ENCODE measurements around the gene PAPSS2.

The PAPSS2 gene

DNA sequence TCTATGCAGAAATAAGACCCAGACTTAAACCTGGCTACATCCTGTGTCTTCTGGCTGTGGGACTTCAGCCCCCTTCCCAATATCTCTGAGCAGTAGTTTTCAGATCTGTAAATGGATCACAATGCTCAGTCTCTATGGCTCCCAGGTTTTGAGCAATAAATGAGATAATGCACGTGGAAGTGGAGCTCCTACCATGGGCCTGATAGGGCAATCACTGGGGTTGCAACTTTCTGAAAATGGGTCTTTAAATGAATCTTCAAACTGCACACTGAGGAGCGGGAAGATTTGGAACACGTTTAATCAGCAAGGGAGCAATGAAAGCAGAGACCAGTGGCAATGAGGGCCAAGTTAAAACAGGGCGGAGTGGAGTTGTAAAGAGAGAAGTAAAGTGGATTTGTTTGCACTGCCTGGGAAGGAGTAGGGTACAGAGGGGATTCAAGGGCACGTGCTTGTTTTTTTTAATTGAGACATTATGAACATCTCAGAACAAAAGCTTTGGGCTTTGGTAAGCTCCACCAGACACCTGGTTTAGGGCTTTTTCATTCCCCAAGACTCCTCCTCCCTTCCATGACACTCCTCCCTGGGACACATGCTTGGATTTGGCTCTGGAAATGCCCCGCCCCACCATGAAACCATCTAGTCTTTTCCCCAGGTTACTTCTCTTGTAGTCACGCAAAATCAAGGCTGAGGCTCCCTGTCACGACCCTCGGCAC, 42.7 kb downstream of the PAPSS2 start:
- Histone ChIP-seq H2BK120ac (ENCODE audit: insufficient read depth, low read length, poor library complexity) (no peak overlapping the region), H2AFZ (ENCODE audit: insufficient read depth, low read length, poor library complexity) (no peak overlapping the region), H3K79me2 (ENCODE audit: control insufficient read depth, insufficient read depth, low read length, poor library complexity) (no peaks in the 10 kb centered on the region), H3K4me1 (ENCODE audit: control insufficient read depth in 1 of 2, insufficient read depth in 2 of 2, low read length in 2 of 2) (no peaks in the 10 kb centered on the region), H2AK5ac (ENCODE audit: low read length) (no peak overlapping the region), H3K4me3 (ENCODE audit: low read depth, low read length) (no peak overlapping the region), H3K14ac (ENCODE audit: low read length) (no peak overlapping the region), H4K91ac (ENCODE audit: low read depth, low read length) (no peak overlapping the region), H2BK12ac (ENCODE audit: low read length) (no peak overlapping the region), H3K4me2 (ENCODE audit: low read length) (no peak overlapping the region), H3K9ac (ENCODE audit: low read length) (no peak overlapping the region), H4K12ac (ENCODE audit: low read depth, low read length) (no peak overlapping the region), H3K36me3 (ENCODE audit: control insufficient read depth in 1 of 2, insufficient read depth in 2 of 2, low read length in 2 of 2) (no peaks in the 10 kb centered on the region), H2BK5ac (ENCODE audit: low read depth, low read length, poor library complexity) (no peak overlapping the region), H3K79me1 (ENCODE audit: low read length) (no peaks in the 10 kb centered on the region), H3K23ac (ENCODE audit: low read length) (no peak overlapping the region), H3K4ac (ENCODE audit: low read depth, low read length) (no peak overlapping the region), H4K8ac (ENCODE audit: low read depth, low read length) (no peak overlapping the region), H3K27me3 (ENCODE audit: insufficient read depth, low read length) (no peaks in the 10 kb centered on the region), H3K18ac (ENCODE audit: low read length) (no peak overlapping the region), H3K27ac (ENCODE audit: low read depth, low read length) (no peak overlapping the region), H3K9me3 (ENCODE audit: insufficient read depth, low read depth, low read length) (no peaks in the 10 kb centered on the region)
- DNase-seq = no peak
- WGBS (ENCODE audit: extremely low coverage, insufficient coverage, insufficient read length) = no CpG with 5 or more reads among the region's 9 CpGs

DNA sequence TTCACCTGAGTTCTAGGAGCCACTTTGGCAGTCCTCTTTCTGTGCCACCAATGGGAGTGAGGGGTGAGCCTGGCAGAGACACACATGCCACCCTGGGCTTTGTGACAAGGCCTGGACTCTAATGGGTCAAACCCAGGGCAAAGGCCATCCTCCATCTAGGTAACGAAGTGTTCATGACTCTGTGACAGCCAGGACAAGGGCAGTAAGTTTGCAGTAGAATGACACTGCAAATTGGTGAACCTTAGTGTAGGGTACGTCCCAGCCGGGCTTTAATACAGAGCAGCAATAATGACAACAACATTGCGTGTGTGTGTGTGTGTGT, 43.3 kb downstream of the PAPSS2 start:
- no peak overlapping the region for H3K9ac ChIP-seq (ENCODE audit: low read length)
- H2AFZ ChIP-seq (ENCODE audit: insufficient read depth, low read length, poor library complexity) = no peak overlapping the region
- H2BK120ac ChIP-seq (ENCODE audit: insufficient read depth, low read length, poor library complexity) = no peak overlapping the region
- no peak overlapping the region for H4K91ac ChIP-seq (ENCODE audit: low read depth, low read length)
- no peak overlapping the region for H2BK12ac ChIP-seq (ENCODE audit: low read length)
- no peak overlapping the region for H4K8ac ChIP-seq (ENCODE audit: low read depth, low read length)
- no peak for DNase-seq
- H2BK5ac ChIP-seq (ENCODE audit: low read depth, low read length, poor library complexity) = no peak overlapping the region
- H3K9me3 ChIP-seq (ENCODE audit: insufficient read depth, low read depth, low read length) = no peaks in the 10 kb centered on the region
- no peaks in the 10 kb centered on the region for H3K4me1 ChIP-seq (ENCODE audit: control insufficient read depth in 1 of 2, insufficient read depth in 2 of 2, low read length in 2 of 2)
- no peak overlapping the region for H2AK5ac ChIP-seq (ENCODE audit: low read length)
- H3K23ac ChIP-seq (ENCODE audit: low read length) = no peak overlapping the region
- no peak overlapping the region for H3K4me2 ChIP-seq (ENCODE audit: low read length)
- no peak overlapping the region for H3K14ac ChIP-seq (ENCODE audit: low read length)
- no CpG with 5 or more reads among the region's 4 CpGs for WGBS (ENCODE audit: extremely low coverage, insufficient coverage, insufficient read length)
- H3K27ac ChIP-seq (ENCODE audit: low read depth, low read length) = no peak overlapping the region
- no peaks in the 10 kb centered on the region for H3K79me2 ChIP-seq (ENCODE audit: control insufficient read depth, insufficient read depth, low read length, poor library complexity)
- no peaks in the 10 kb centered on the region for H3K79me1 ChIP-seq (ENCODE audit: low read length)
- H3K4ac ChIP-seq (ENCODE audit: low read depth, low read length) = no peak overlapping the region
- H3K18ac ChIP-seq (ENCODE audit: low read length) = no peak overlapping the region
- no peaks in the 10 kb centered on the region for H3K27me3 ChIP-seq (ENCODE audit: insufficient read depth, low read length)
- no peak overlapping the region for H4K12ac ChIP-seq (ENCODE audit: low read depth, low read length)
- no peaks in the 10 kb centered on the region for H3K36me3 ChIP-seq (ENCODE audit: control insufficient read depth in 1 of 2, insufficient read depth in 2 of 2, low read length in 2 of 2)
- no peak overlapping the region for H3K4me3 ChIP-seq (ENCODE audit: low read depth, low read length)

DNA sequence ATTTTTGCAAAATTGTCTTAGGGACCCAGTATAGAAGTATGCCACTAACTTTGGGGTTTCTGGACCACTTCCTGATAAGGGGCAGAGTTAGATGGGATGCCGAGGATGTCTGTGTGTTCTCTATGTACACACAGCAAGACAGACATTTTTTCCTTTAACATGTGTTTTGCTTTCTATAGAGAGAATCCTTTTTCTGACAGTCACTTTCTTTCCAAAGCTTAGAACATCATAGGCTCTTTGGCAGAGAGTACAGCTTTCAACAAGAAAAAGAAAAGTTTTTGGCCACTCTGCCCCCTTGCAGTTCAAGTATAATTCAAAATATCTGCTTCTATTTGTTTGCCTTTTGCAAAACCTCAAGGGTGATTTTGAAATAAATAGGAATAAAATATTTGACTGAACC, 44.1 kb downstream of the PAPSS2 start:
- Histone ChIP-seq H4K91ac (ENCODE audit: low read depth, low read length) (no peak overlapping the region), H3K79me1 (ENCODE audit: low read length) (no peaks in the 10 kb centered on the region), H3K9me3 (ENCODE audit: insufficient read depth, low read depth, low read length) (no peaks in the 10 kb centered on the region), H2BK120ac (ENCODE audit: insufficient read depth, low read length, poor library complexity) (no peak overlapping the region), H2BK5ac (ENCODE audit: low read depth, low read length, poor library complexity) (no peak overlapping the region), H4K12ac (ENCODE audit: low read depth, low read length) (no peak overlapping the region), H3K27ac (ENCODE audit: low read depth, low read length) (no peak overlapping the region), H3K14ac (ENCODE audit: low read length) (no peak overlapping the region), H3K18ac (ENCODE audit: low read length) (no peak overlapping the region), H3K9ac (ENCODE audit: low read length) (no peak overlapping the region), H3K36me3 (ENCODE audit: control insufficient read depth in 1 of 2, insufficient read depth in 2 of 2, low read length in 2 of 2) (no peaks in the 10 kb centered on the region), H4K8ac (ENCODE audit: low read depth, low read length) (no peak overlapping the region), H3K27me3 (ENCODE audit: insufficient read depth, low read length) (no peaks in the 10 kb centered on the region), H3K4me3 (ENCODE audit: low read depth, low read length) (no peak overlapping the region), H3K79me2 (ENCODE audit: control insufficient read depth, insufficient read depth, low read length, poor library complexity) (no peaks in the 10 kb centered on the region), H3K4me1 (ENCODE audit: control insufficient read depth in 1 of 2, insufficient read depth in 2 of 2, low read length in 2 of 2) (no peaks in the 10 kb centered on the region), H2AFZ (ENCODE audit: insufficient read depth, low read length, poor library complexity) (no peak overlapping the region), H2BK12ac (ENCODE audit: low read length) (no peak overlapping the region), H2AK5ac (ENCODE audit: low read length) (no peak overlapping the region), H3K23ac (ENCODE audit: low read length) (no peak overlapping the region), H3K4me2 (ENCODE audit: low read length) (no peak overlapping the region), H3K4ac (ENCODE audit: low read depth, low read length) (no peak overlapping the region)
- no CpG with 5 or more reads among the region's 1 CpG for WGBS (ENCODE audit: extremely low coverage, insufficient coverage, insufficient read length)
- DNase-seq = no peak

DNA sequence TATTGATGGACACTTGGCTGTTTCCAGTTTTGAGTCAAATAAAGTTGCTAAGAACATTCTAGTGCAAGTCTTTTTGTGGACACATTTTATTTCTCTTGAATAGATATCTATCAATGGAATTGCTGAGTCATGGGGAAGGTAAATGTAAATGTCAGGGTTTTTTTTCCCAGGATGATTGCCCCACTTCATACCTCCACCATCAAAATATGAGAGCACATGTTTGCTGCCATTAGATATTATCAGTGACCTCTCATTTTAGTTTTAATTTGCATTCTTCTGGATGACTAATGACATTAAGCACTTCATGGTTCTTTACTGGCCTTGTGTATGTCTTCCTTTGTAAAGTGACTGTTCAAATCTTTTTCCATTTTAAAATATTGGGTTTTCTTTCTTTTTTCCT, 45.7 kb downstream of the PAPSS2 start:
- Histone ChIP-seq H3K79me1 (ENCODE audit: low read length) (no peaks in the 10 kb centered on the region), H3K18ac (ENCODE audit: low read length) (no peak overlapping the region), H2BK120ac (ENCODE audit: insufficient read depth, low read length, poor library complexity) (no peak overlapping the region), H3K36me3 (ENCODE audit: control insufficient read depth in 1 of 2, insufficient read depth in 2 of 2, low read length in 2 of 2) (no peaks in the 10 kb centered on the region), H2BK12ac (ENCODE audit: low read length) (no peak overlapping the region), H2BK5ac (ENCODE audit: low read depth, low read length, poor library complexity) (no peak overlapping the region), H3K4me3 (ENCODE audit: low read depth, low read length) (no peak overlapping the region), H3K4me1 (ENCODE audit: control insufficient read depth in 1 of 2, insufficient read depth in 2 of 2, low read length in 2 of 2) (no peaks in the 10 kb centered on the region), H2AFZ (ENCODE audit: insufficient read depth, low read length, poor library complexity) (no peak overlapping the region), H3K4me2 (ENCODE audit: low read length) (no peak overlapping the region), H3K9me3 (ENCODE audit: insufficient read depth, low read depth, low read length) (no peaks in the 10 kb centered on the region), H3K14ac (ENCODE audit: low read length) (no peak overlapping the region), H4K8ac (ENCODE audit: low read depth, low read length) (no peak overlapping the region), H3K27me3 (ENCODE audit: insufficient read depth, low read length) (no peaks in the 10 kb centered on the region), H2AK5ac (ENCODE audit: low read length) (no peak overlapping the region), H3K9ac (ENCODE audit: low read length) (no peak overlapping the region), H3K4ac (ENCODE audit: low read depth, low read length) (no peak overlapping the region), H3K23ac (ENCODE audit: low read length) (no peak overlapping the region), H3K79me2 (ENCODE audit: control insufficient read depth, insufficient read depth, low read length, poor library complexity) (no peaks in the 10 kb centered on the region), H4K12ac (ENCODE audit: low read depth, low read length) (no peak overlapping the region), H3K27ac (ENCODE audit: low read depth, low read length) (no peak overlapping the region), H4K91ac (ENCODE audit: low read depth, low read length) (no peak overlapping the region)
- peak; percentile 56 to 86 for DNase-seq

Measured in trophoblast cell (in vitro differentiated cells and primary cell).